Retinal pigment epithelial cell (primary cell): Measurements from ENCODE around the gene GLTP.

Experiments
- DNase-seq: peaks from one replicate; pipeline ENCODE4 v3.0.0-alpha.2; 2010; ENCODE audit warnings: low read depth
- H3K4me3 ChIP-seq: 2 replicates; pipeline ENCODE4 v1.5.1; 2011; ENCODE audit warnings: mild to moderate bottlenecking, low read length, control low read depth, moderate library complexity
- TF ChIP-seq, protein P1 (sequence below): conservative IDR thresholded peaks from 2 replicates; pipeline ENCODE4 v1.5.1; 2011; ENCODE audit warnings: low read depth, low read length, control low read depth, inconsistent platforms

Gene GLTP

DNA sequence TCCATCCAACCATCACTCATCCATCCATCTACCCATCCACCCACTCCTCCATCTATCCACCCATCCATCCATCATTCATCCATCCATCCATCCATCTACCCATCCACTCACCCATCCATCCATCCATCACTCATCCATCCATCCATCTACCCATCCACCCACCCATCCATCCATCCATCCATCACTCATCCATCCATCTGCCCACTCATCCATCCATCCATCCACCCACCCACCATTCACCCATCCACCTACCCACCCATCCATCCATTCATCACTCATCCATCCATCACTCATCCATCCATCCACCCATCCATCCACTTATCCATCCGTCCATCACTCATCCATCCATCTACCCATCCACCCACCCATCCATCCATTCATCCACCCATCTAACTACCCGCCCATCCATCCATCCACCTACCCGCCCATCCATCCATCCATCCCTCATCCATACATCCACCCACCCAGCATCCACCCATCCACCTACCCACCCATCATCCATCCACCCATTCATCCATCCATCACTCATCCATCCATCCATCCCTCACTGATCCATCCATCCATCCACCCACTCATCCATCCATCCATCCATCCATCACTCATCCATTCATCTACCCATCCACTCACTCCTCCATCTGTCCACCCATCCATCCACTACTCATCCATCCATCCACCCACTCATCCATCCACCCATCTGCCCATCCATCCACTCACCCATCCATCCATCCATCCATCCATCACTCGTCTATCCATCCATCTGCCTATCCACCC is 71.3 kb downstream of the GLTP start:
- TF ChIP-seq, protein P1, sequence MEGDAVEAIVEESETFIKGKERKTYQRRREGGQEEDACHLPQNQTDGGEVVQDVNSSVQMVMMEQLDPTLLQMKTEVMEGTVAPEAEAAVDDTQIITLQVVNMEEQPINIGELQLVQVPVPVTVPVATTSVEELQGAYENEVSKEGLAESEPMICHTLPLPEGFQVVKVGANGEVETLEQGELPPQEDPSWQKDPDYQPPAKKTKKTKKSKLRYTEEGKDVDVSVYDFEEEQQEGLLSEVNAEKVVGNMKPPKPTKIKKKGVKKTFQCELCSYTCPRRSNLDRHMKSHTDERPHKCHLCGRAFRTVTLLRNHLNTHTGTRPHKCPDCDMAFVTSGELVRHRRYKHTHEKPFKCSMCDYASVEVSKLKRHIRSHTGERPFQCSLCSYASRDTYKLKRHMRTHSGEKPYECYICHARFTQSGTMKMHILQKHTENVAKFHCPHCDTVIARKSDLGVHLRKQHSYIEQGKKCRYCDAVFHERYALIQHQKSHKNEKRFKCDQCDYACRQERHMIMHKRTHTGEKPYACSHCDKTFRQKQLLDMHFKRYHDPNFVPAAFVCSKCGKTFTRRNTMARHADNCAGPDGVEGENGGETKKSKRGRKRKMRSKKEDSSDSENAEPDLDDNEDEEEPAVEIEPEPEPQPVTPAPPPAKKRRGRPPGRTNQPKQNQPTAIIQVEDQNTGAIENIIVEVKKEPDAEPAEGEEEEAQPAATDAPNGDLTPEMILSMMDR, result no peak
- DNase-seq, result no peak
- no peak overlapping the region for H3K4me3 ChIP-seq

- DNase-seq, result no peak
- no peak overlapping the region for H3K4me3 ChIP-seq
- TF ChIP-seq, protein P1, result no peak
Observed at GRCh38 chr12:109807954-109808643, 72.2 kb downstream of the GLTP start.

DNA sequence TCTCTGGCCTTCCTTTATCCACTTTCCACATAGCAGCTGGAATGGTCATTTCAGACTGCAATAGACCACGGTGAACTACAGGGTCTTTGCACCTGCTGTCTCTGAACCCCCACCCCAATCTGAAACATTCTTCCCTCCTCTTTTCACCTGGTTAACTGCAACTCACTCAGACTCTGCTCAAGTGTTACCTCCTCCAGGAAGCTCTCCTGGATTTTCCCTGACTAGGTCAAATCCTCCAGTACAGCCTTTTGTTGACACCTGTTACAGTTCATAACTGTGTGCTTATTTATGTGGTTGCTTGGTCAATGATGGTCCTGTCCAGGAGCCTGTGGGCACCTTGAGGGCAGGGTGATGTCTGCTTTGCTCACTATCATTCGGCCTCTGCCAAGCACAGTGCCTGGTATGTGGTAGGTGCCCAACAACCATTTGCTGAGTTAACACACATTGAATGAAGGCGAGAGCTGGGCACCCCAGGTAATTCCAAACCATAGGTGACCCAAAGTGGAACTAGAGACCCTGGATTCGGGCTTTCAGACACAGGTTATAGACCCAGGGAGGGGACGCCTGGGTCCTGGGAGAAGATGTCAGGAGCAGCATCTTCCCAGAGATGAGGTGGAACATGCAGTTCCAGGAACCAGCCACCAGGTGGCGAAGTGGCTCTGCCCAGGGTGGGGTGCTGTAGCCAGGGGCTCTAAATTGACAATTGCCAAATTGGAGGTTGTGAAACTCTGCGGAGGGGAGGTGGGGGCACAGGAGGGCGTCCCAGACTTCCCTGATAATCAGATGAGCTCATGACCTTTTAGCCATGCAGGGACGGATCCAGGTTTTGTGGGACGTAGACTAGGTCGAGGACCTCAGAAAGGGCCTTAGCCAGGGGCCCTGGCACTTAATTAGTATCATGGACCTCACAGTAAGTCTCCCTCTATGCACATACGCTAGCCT is 75.2 kb downstream of the GLTP start:
- no peak for DNase-seq
- TF ChIP-seq, protein P1, result peak; percentile 99
- H3K4me3 ChIP-seq, result no peak overlapping the region

DNA sequence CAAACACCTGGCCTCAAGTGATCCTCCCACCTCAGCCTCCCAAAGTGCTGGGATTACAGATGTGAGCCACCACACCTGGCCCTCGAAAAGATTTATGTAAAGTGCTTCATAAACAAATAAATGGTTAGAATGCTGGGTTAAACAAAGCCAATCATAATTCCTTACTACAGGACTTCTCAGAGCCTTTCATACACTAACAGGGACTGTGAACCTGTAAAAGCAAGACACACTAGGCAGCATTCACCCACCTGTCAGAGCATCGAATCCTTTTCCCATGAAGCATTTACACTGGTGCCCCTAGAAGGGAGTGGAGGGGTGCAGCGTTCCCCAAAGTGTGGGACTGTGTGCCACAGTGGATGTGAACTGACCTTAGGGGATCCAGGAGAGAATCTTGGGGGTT is 76.7 kb downstream of the GLTP start:
- TF ChIP-seq, protein P1, result no peak
- DNase-seq, result no peak

DNA sequence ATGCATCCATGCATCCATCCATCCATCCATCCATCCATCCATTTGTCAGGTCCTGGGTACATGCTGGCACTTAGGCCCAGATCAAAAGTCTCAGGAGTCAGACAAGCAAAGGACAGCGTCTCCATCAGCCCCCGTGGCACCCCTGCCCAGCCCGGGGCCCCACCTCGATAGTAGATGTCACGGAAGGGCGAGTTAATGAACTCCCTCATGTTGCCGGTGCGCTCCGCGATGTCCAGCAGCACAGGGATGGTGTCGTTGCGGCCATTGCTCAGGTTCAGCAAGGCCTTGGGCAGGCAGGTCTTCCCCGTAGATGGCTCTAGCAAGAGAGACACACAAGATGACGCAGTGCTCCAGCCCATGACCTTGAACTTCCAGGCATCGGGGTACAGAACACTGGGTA is 77.5 kb downstream of the GLTP start:
- DNase-seq, result no peak
- no peak overlapping the region for H3K4me3 ChIP-seq
- TF ChIP-seq, protein P1, result no peak

More for the DNA sequence above, 76.7 kb downstream of the GLTP start:
- no peak overlapping the region for H3K4me3 ChIP-seq
